ENCODE results near the gene CNOT3. TPM values are rescaled to one million over a fixed set of nuclear protein-coding genes. Genes with fewer than 3 reads are reported as not detected.
A peak's percentile ranks its signal among the peaks of the same experiment; 100 is the strongest.

The CNOT3 gene
- total RNA-seq, 1 experiment from 2014 or later: 91.2 TPM

DNA sequence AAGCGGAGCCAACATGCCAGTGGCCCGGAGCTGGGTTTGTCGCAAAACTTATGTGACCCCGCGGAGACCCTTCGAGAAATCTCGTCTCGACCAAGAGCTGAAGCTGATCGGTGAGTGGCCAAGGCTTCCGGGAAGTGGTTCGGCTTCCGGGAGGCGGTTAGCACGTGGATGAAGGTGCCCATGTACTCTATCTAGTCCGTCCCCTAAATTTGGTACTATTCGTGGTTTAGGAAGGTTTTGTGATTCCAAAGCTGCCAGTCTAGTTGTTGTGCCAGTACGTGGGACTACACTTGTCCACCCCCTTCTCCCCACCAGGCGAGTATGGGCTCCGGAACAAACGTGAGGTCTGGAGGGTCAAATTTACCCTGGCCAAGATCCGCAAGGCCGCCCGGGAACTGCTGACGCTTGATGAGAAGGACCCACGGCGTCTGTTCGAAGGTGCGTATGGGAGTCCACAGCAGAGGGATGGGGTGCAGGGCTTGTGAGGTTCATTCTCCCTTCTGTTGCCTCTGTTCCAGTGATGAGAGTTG is 63.7 kb downstream of the CNOT3 start:
- no peak overlapping the region for H4K5ac ChIP-seq (ENCODE audit: insufficient read length, low read depth, low read length)
- no peak overlapping the region for H2BK5ac ChIP-seq (ENCODE audit: insufficient read length, low read length)
- H3K9me3 ChIP-seq (ENCODE audit: control insufficient read depth, low read depth, low read length): no peaks in the 10 kb centered on the region
- peak overlapping the region; percentile 96 for H3K9ac ChIP-seq (ENCODE audit: extremely low read depth, insufficient read length, low read length)
- no peak overlapping the region for H3K18ac ChIP-seq (ENCODE audit: insufficient read length, low read depth, low read length)
- TF ChIP-seq, protein P1, sequence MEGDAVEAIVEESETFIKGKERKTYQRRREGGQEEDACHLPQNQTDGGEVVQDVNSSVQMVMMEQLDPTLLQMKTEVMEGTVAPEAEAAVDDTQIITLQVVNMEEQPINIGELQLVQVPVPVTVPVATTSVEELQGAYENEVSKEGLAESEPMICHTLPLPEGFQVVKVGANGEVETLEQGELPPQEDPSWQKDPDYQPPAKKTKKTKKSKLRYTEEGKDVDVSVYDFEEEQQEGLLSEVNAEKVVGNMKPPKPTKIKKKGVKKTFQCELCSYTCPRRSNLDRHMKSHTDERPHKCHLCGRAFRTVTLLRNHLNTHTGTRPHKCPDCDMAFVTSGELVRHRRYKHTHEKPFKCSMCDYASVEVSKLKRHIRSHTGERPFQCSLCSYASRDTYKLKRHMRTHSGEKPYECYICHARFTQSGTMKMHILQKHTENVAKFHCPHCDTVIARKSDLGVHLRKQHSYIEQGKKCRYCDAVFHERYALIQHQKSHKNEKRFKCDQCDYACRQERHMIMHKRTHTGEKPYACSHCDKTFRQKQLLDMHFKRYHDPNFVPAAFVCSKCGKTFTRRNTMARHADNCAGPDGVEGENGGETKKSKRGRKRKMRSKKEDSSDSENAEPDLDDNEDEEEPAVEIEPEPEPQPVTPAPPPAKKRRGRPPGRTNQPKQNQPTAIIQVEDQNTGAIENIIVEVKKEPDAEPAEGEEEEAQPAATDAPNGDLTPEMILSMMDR (conservative IDR thresholded peaks at IDR 0.05): no peak
- H3T11ph ChIP-seq (ENCODE audit: low read length): no peak overlapping the region
- H2AK5ac ChIP-seq (ENCODE audit: insufficient read length, low read length): no peak overlapping the region
- no peak overlapping the region for H4K8ac ChIP-seq (replicated peaks; ENCODE audit: insufficient read length, low read depth, low read length)
- H4K91ac ChIP-seq (ENCODE audit: insufficient read length, low read depth, low read length): no peak overlapping the region
- H3K56ac ChIP-seq (ENCODE audit: insufficient read length, low read depth, low read length): peak overlapping the region; percentile 58
- H3K79me1 ChIP-seq (ENCODE audit: insufficient read depth, low read depth, low read length, poor library complexity, severe bottlenecking): peaks cover 6% of the 10 kb centered on the region
- no peak overlapping the region for H2BK20ac ChIP-seq (ENCODE audit: low read depth, low read length, poor library complexity, severe bottlenecking)
- H2BK12ac ChIP-seq (ENCODE audit: insufficient read length, low read depth, low read length): no peak overlapping the region
- no peaks in the 10 kb centered on the region for H3K27me3 ChIP-seq (ENCODE audit: insufficient read depth, low read length)
- peaks cover 39% of the 10 kb centered on the region for H3K79me2 ChIP-seq (ENCODE audit: insufficient read depth, low read length)
- peak overlapping the region; percentile 72 for H3K14ac ChIP-seq (ENCODE audit: insufficient read depth, low read length)
- peak overlapping the region; percentile 95 to 98 for H3K4me3 Mint-ChIP-seq
- peaks cover 7% of the 10 kb centered on the region for H3K23me2 ChIP-seq (ENCODE audit: insufficient read length, low read depth, low read length, poor library complexity, severe bottlenecking)
- H3K27ac Mint-ChIP-seq: peak overlapping the region; percentile 100
- peak overlapping the region; percentile 89 for H3K4me2 ChIP-seq (ENCODE audit: insufficient read depth, insufficient read length, low read length)
- peak overlapping the region; percentile 82 for H3K27ac ChIP-seq (ENCODE audit: insufficient read length, low read depth, low read length)
- no CpG with 5 or more reads among the region's 28 CpGs for WGBS (ENCODE audit: extremely low coverage, insufficient read length, low lambda C conversion rate)
- DNase-seq: no peak
- no peak overlapping the region for H2AFZ ChIP-seq (ENCODE audit: low read length)
- peaks cover 35 to 49% of the 10 kb centered on the region in 2 experiments for H3K4me1 Mint-ChIP-seq
- no peaks in the 10 kb centered on the region for H3K9me3 Mint-ChIP-seq
- no peak overlapping the region for H2BK15ac ChIP-seq (ENCODE audit: low read depth, low read length)
- no peaks in the 10 kb centered on the region; the same call in 1 of the 2 replicates for H3K27me3 Mint-ChIP-seq (ENCODE audit: low read depth)
- H3K4ac ChIP-seq (ENCODE audit: low read depth, low read length): no peak overlapping the region
- H4K20me1 ChIP-seq (ENCODE audit: control insufficient read depth, insufficient read depth, insufficient read length): no peaks in the 10 kb centered on the region
- peaks cover 55 to 63% (median 60%) of the 10 kb centered on the region in 3 experiments for H3K36me3 Mint-ChIP-seq (ENCODE audit: insufficient read depth in 1 of 3, low read depth in 3 of 3)
- no peak overlapping the region for H3K23ac ChIP-seq (ENCODE audit: insufficient read length, low read depth, low read length)
- H3K4me1 ChIP-seq (ENCODE audit: insufficient read depth, low read length): peaks cover 3% of the 10 kb centered on the region
- no peak overlapping the region for H2BK120ac ChIP-seq (ENCODE audit: low read depth, low read length, poor library complexity, severe bottlenecking)

Data from H9 (cell line).